Measurements from ENCODE around the gene ZNF630. TPM values are rescaled to one million over a fixed set of nuclear protein-coding genes. Genes with fewer than 3 reads are reported as not detected.
A peak's percentile ranks its signal among the peaks of the same experiment; 100 is the strongest.
"Not testable (repeated sequence)": the region's sequence is repeated elsewhere in the genome, so short reads cannot be mapped to it uniquely, and the experiment has no call there.

ZNF630 gene
- 3.2 TPM for total RNA-seq
- long read RNA-seq, partial matches to known transcripts = 3 of 8 reads
- long read RNA-seq, other reads (novel, unspliced or antisense) = 3 of 8 reads

DNA sequence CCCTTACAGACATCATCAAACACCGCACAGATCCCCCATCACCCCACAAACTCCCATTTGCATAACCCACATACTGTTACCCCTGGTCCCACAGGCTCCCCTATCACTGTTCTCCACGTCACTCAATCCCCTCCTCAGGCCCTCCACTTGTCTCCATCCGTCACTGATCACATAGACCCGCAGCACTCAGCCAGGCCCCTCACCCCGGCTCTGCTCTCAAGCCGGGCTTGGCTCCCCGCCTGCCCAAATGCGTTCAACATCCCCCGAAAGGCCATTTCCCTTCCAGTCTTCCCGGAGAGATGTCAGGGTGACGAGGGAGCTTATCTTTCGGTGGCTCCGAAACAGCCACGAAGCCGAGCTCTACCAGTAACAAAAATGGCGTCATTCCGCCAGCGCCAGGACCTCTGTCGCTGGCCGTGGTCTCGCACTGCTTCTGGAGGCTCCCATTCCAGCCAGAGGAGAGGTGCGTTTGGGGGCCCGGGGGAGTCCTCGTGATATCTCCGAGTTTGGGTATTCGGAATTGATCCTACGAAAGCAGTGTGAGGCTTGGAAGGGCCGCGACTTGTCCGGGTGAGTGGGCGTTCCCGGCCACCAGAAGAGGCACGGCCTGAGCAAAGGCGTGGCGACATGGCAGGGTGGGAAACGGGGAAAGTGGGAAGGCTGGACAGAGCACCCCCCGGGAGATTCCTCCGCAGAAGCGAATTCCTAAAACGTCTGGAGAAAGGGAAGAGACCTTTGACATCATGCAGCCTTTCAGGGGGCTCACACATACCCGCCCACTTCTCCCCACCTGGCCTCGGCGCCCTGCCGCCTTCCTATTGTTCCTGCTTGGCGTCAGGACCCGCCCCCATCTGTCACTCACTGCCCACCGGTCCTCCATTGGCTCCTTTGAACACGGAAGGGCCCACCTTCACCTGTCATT lies at the start of gene ZNF630:
TSS of gene ZNF630 (minus strand) at position 577 of the 922 bp plus-strand sequence. CDS start 4,754 bp downstream, outside the sequence.
- Histone ChIP-seq H3K36me3 (no peaks in the 10 kb centered on the region), H3K4me1 (no peaks in the 10 kb centered on the region), H3K27ac (peak within 1 kb of the TSS; percentile 89), H3K9me3 (no peaks in the 10 kb centered on the region), H3K4me3 (peak within 1 kb of the TSS; percentile 58), H3K27me3 (no peaks in the 10 kb centered on the region)
- TF ChIP-seq, protein P1, sequence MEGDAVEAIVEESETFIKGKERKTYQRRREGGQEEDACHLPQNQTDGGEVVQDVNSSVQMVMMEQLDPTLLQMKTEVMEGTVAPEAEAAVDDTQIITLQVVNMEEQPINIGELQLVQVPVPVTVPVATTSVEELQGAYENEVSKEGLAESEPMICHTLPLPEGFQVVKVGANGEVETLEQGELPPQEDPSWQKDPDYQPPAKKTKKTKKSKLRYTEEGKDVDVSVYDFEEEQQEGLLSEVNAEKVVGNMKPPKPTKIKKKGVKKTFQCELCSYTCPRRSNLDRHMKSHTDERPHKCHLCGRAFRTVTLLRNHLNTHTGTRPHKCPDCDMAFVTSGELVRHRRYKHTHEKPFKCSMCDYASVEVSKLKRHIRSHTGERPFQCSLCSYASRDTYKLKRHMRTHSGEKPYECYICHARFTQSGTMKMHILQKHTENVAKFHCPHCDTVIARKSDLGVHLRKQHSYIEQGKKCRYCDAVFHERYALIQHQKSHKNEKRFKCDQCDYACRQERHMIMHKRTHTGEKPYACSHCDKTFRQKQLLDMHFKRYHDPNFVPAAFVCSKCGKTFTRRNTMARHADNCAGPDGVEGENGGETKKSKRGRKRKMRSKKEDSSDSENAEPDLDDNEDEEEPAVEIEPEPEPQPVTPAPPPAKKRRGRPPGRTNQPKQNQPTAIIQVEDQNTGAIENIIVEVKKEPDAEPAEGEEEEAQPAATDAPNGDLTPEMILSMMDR (IDR thresholded peaks at IDR 0.05) = no peak
- ATAC-seq (peak; percentile 99), DNase-seq (peak; percentile 87)
- intact Hi-C loops (cut with DNase I) = no loop called here

DNA sequence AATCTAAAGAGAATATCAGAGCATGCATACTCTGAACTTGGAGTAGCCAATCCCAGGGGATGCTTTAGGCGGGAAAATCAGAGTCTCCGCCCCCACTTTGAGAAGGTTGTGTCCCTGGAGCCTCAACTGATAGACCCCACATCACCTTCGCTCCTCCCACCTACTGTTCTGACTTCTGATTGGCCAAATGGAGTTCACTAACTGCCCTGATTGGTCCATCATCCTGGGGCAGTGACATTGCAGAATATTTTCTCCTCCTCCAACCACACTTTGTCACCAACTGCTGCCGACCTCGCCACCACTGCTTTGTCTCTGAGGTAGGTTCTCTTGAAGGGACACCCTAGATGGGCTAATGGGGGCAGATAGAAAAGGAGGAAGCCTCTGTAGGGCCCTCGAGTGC lies 36.3 kb upstream of the ZNF630 start:
- no peak for DNase-seq
- no peaks in the 10 kb centered on the region for H3K4me1 ChIP-seq
- no peak overlapping the region for H3K4me3 ChIP-seq
- ATAC-seq = no peak
- H3K27me3 ChIP-seq = no peaks in the 10 kb centered on the region
- H3K36me3 ChIP-seq = no peaks in the 10 kb centered on the region
- intact Hi-C loops (cut with DNase I) = no loop called here
- H3K27ac ChIP-seq = no peak overlapping the region
- TF ChIP-seq, protein P1 (IDR thresholded peaks at IDR 0.05) = no peak
- H3K9me3 ChIP-seq = no peaks in the 10 kb centered on the region

- Histone ChIP-seq H3K36me3 (no peaks in the 10 kb centered on the region), H3K27ac (no peak overlapping the region), H3K4me1 (no peaks in the 10 kb centered on the region), H3K27me3 (no peaks in the 10 kb centered on the region), H3K9me3 (no peaks in the 10 kb centered on the region), H3K4me3 (no peak overlapping the region)
- ATAC-seq = no peak
- intact Hi-C loops (cut with DNase I) = no loop called here
- TF ChIP-seq, protein P1 (IDR thresholded peaks at IDR 0.05) = no peak
- no peak for DNase-seq
Measured at GRCh38 chrX:48102874-48103374, 31.5 kb upstream of the ZNF630 start.

- DNase-seq (no peak), ATAC-seq (no peak)
- Histone ChIP-seq H3K36me3 (no peaks in the 10 kb centered on the region), H3K4me1 (no peaks in the 10 kb centered on the region), H3K27me3 (no peaks in the 10 kb centered on the region), H3K9me3 (no peaks in the 10 kb centered on the region), H3K27ac (no peak overlapping the region), H3K4me3 (no peak overlapping the region)
- intact Hi-C loops (cut with DNase I) = no loop called here
- TF ChIP-seq, protein P1 (IDR thresholded peaks at IDR 0.05) = no peak
Measured at GRCh38 chrX:48101443-48101842, 30.0 kb upstream of the ZNF630 start.

DNA sequence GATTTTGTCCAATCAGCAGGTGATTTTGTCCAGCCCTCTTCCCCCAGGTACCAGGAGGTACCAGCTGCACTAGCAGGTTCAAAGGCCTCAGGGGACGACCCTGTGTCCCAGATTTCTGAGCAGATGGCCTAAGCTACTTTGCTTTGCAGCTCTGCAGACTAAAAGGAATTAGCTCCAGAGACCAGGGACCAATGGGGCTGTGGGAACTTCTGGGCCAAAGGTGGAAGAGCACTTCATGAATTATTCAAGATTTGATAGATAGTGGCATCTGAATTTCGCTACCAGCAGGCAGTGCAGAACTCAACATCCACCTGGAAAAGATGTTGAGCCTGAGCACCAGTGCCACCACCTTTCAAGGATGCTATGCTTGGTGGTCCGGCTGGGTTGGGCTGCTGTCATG lies 21.1 kb upstream of the ZNF630 start:
- H3K36me3 ChIP-seq; ATAC-seq; H3K27ac ChIP-seq; H3K4me1 ChIP-seq; DNase-seq; H3K27me3 ChIP-seq; intact Hi-C loops (cut with DNase I); H3K9me3 ChIP-seq; H3K4me3 ChIP-seq: not testable (repeated sequence)

- Histone ChIP-seq H3K27me3 (no peaks in the 10 kb centered on the region), H3K4me3 (no peak overlapping the region), H3K36me3 (no peaks in the 10 kb centered on the region), H3K9me3 (no peaks in the 10 kb centered on the region), H3K4me1 (no peaks in the 10 kb centered on the region), H3K27ac (no peak overlapping the region)
- ATAC-seq = peak; percentile 27
- DNase-seq = no peak
- TF ChIP-seq, protein P1 (IDR thresholded peaks at IDR 0.05) = no peak
- intact Hi-C loops (cut with DNase I) = no loop called here
Measured at GRCh38 chrX:48090123-48090522, 18.7 kb upstream of the ZNF630 start.
